Esophagus squamous epithelium (tissue), 5 donors: ENCODE data around the gene DUSP22. TPM values are rescaled to one million over a fixed set of nuclear protein-coding genes. Genes with fewer than 3 reads are reported as not detected.

Experiments
- DNase-seq: peaks from one replicate; lab custom pipeline; 2025; lab: John Stamatoyannopoulos, UW
- H3K27ac ChIP-seq, 4 donors: fragments of 200-600 bp; sonication (generic); one replicate each; pipeline ENCODE4 v1.5.1; 2016 to 2019; ENCODE audit warnings: mild to moderate bottlenecking in 1 of 4
- H3K27me3 ChIP-seq, 4 donors: fragments of 200-600 bp; sonication (generic); 1 replicate in 3 of 4; 2 replicates in 1 of 4; pipeline versions ENCODE4 v1.5.1 to v1.6.0; 2017 to 2021; ENCODE audit warnings: antibody characterized with exemption in 1 of 4
- H3K36me3 ChIP-seq, 3 donors: fragments of 200-600 bp; sonication (generic); one replicate each; pipeline ENCODE4 v1.5.1; 2016 to 2019
- H3K4me1 ChIP-seq, 3 donors: fragments of 200-600 bp; sonication (generic); one replicate each; pipeline ENCODE4 v1.5.1; 2017 to 2019
- H3K4me3 ChIP-seq, 4 donors: fragments of 200-600 bp; sonication (generic); 1 replicate in 3 of 4; 2 replicates in 1 of 4; pipeline ENCODE4 v1.5.1; 2016 to 2019; ENCODE audit warnings: mild to moderate bottlenecking in 2 of 4, moderate library complexity in 1 of 4
- H3K9me3 ChIP-seq, 3 donors: fragments of 200-600 bp; sonication (generic); one replicate each; pipeline ENCODE4 v1.5.1; 2016 to 2019
- CTCF ChIP-seq, 6 experiments: fragments of 450-650 bp in 4 of 6; fragments of 200-600 bp in 2 of 6; sonication (generic) in 2 of 6; IDR thresholded peaks; one replicate each; pipeline ENCODE4 v1.5.1; 2016 to 2019; ENCODE audit warnings: antibody characterized with exemption in 6 of 6, mild to moderate bottlenecking in 4 of 6, moderate library complexity in 4 of 6
- POLR2A ChIP-seq, 4 donors: fragments of 450-650 bp; IDR thresholded peaks; one replicate each; pipeline ENCODE4 v1.6.1; 2017; ENCODE audit warnings: antibody characterized with exemption in 4 of 4, mild to moderate bottlenecking in 4 of 4, moderate library complexity in 3 of 4
- WGBS, 2 donors: methylation state at CpG; one replicate each; pipeline ENCODE4 v1.1.5; 2018; 5-methylcytosine and 5-hydroxymethylcytosine counted together
- intact Hi-C: fragments of 100-400 bp; cut with DNase I; formaldehyde crosslinking; loops from one replicate; pipeline ENCODE4 v1.15.0; 2022
- total RNA-seq, 4 donors: library from RNA; depleted of rRNA; stranded (reverse); fragments of >200 nt; gene quantifications; one replicate each; pipeline ENCODE4 v1.1.0, GENCODE V29; 2016
- donor health status: DM: yes; HTN: yes; CAD: no.

DUSP22 gene
- total RNA-seq, 4 donors from 2014 or later, result 34.2 to 54.6 (median 45.2) TPM

GRCh38 chr6:391559-392440 lies 99.5 kb downstream of the DUSP22 start, which contains the start of gene IRF4:
TSS of gene IRF4 (plus strand) at chr6:391752. CDS start at chr6:393153, 1,401 bp downstream.
- H3K9me3 ChIP-seq, result no peaks in the 10 kb centered on the region
- DNase-seq, result no peak

GRCh38 chr6:392441-393390 lies 100.4 kb downstream of the DUSP22 start:
- peaks cover 9 to 99% (median 24%) of the 10 kb centered on the region in 4 donors for H3K27me3 ChIP-seq

More at GRCh38 chr6:391559-392440, 99.5 kb downstream of the DUSP22 start, which contains the start of gene IRF4:
- WGBS, 2 donors, result 0% methylated on average over 5 of the region's 82 CpGs; no CpG with 5 or more reads in 1 of the 2 donors
- H3K4me1 ChIP-seq, result peaks cover 27 to 39% (median 28%) of the 10 kb centered on the region in 3 donors
- H3K27ac ChIP-seq, result peak within 1 kb of the TSS; percentile 13 to 50 (median 36)
- H3K4me3 ChIP-seq, result peak within 1 kb of the TSS; percentile 31 to 61 (median 48)
- intact Hi-C loops, result no loop called here
- H3K36me3 ChIP-seq, result no peaks in the 10 kb centered on the region
- H3K27me3 ChIP-seq, result peaks cover 9 to 98% (median 24%) of the 10 kb centered on the region in 4 donors
- TF ChIP-seq POLR2A (IDR thresholded peaks at IDR 0.05), result peak in 2 of 4 donors; percentile 16 to 72
- TF ChIP-seq CTCF (IDR thresholded peaks at IDR 0.05), result no peak

GRCh38 chr6:393391-394221 lies 101.3 kb downstream of the DUSP22 start:
- Histone ChIP-seq H3K9me3 (no peaks in the 10 kb centered on the region), H3K36me3 (no peaks in the 10 kb centered on the region), H3K4me3 (peak overlapping the region; percentile 31 to 61 (median 48)), H3K4me1 (peaks cover 27 to 39% (median 28%) of the 10 kb centered on the region in 3 donors), H3K27me3 (peaks cover 9 to 96% (median 24%) of the 10 kb centered on the region in 4 donors), H3K27ac (no peak overlapping the region)
- no peak for TF ChIP-seq CTCF (IDR thresholded peaks at IDR 0.05)
- TF ChIP-seq POLR2A (IDR thresholded peaks at IDR 0.05), result no peak
- no peak for DNase-seq
- WGBS, 2 donors, result 3 to 4% methylated on average over 35 to 37 of the region's 68 CpGs
- intact Hi-C loops, result no loop called here

More at GRCh38 chr6:392441-393390, 100.4 kb downstream of the DUSP22 start:
- Histone ChIP-seq H3K4me1 (peaks cover 27 to 39% (median 28%) of the 10 kb centered on the region in 3 donors), H3K36me3 (no peaks in the 10 kb centered on the region), H3K27ac (peak overlapping the region in 3 of 4 donors; percentile 3 to 50 (median 46)), H3K4me3 (peak overlapping the region; percentile 31 to 61 (median 48)), H3K9me3 (no peaks in the 10 kb centered on the region)
- WGBS, 2 donors, result 3 to 8% methylated on average over 18 to 25 of the region's 108 CpGs
- TF ChIP-seq CTCF (IDR thresholded peaks at IDR 0.05), result no peak
- TF ChIP-seq POLR2A (IDR thresholded peaks at IDR 0.05), result no peak
- intact Hi-C loops, result no loop called here
- no peak for DNase-seq

GRCh38 chr6:394641-395289 lies 102.5 kb downstream of the DUSP22 start:
- Histone ChIP-seq H3K9me3 (no peaks in the 10 kb centered on the region), H3K27ac (no peak overlapping the region), H3K36me3 (no peaks in the 10 kb centered on the region), H3K4me1 (peaks cover 27 to 39% (median 28%) of the 10 kb centered on the region in 3 donors), H3K4me3 (no peak overlapping the region), H3K27me3 (peaks cover 9 to 89% (median 21%) of the 10 kb centered on the region in 4 donors)
- no peak for DNase-seq
- 85 to 86% methylated on average over 7 to 13 of the region's 13 CpGs for WGBS, 2 donors
- TF ChIP-seq POLR2A (IDR thresholded peaks at IDR 0.05) (no peak), CTCF (IDR thresholded peaks at IDR 0.05) (no peak)
- intact Hi-C loops, result no loop called here
